Neural progenitor cell (in vitro differentiated cells): ENCODE results near the gene SPRYD7. TPM values are rescaled to one million over a fixed set of nuclear protein-coding genes. Genes with fewer than 3 reads are reported as not detected.

Source experiments
- DNase-seq: peaks from one replicate; pipeline ENCODE4 v3.0.0-alpha.2; 2016; ENCODE audit warnings: low spot score
- H2AFZ ChIP-seq: fragments of 200-600 bp; sonication (generic); replicated peaks from 2 replicates; pipeline ENCODE4 v1.6.1; 2016; ENCODE audit warnings: antibody characterized with exemption
- H3F3A ChIP-seq: fragments of 200-600 bp; sonication (generic); 2 replicates; pipeline ENCODE4 v1.6.1; 2016; ENCODE audit warnings: antibody characterized with exemption, low read depth
- H3K27ac ChIP-seq: fragments of 200-600 bp; sonication (generic); 2 replicates; pipeline ENCODE4 v1.5.1; 2016; ENCODE audit warnings: mild to moderate bottlenecking
- H3K27me3 ChIP-seq: fragments of 200-600 bp; sonication (generic); 2 replicates; pipeline ENCODE4 v1.6.1; 2016; ENCODE audit warnings: mild to moderate bottlenecking, moderate library complexity
- H3K36me3 ChIP-seq: fragments of 200-600 bp; sonication (generic); 2 replicates; pipeline ENCODE4 v1.5.1; 2016
- H3K4me1 ChIP-seq: fragments of 200-600 bp; sonication (generic); 2 replicates; pipeline ENCODE4 v1.6.1; 2016; ENCODE audit warnings: mixed run types
- H3K4me2 ChIP-seq: fragments of 200-600 bp; sonication (generic); 2 replicates; pipeline ENCODE4 v1.6.1; 2016
- H3K4me3 ChIP-seq: fragments of 200-600 bp; sonication (generic); 2 replicates; pipeline ENCODE4 v1.5.1; 2016
- H3K79me2 ChIP-seq: fragments of 200-600 bp; sonication (generic); 2 replicates; pipeline ENCODE4 v1.6.1; 2016; ENCODE audit warnings: low read depth
- H3K9ac ChIP-seq: fragments of 200-600 bp; sonication (generic); 2 replicates; pipeline ENCODE4 v1.6.1; 2016
- H3K9me3 ChIP-seq: fragments of 200-600 bp; sonication (generic); 2 replicates; pipeline ENCODE4 v1.5.1; 2016; ENCODE audit warnings: low read depth
- H4K20me1 ChIP-seq: fragments of 200-600 bp; sonication (generic); 2 replicates; pipeline ENCODE4 v1.6.1; 2016; ENCODE audit warnings: low read depth
- H3K27ac Mint-ChIP-seq: 3 replicates; pipeline ENCODE4 v1.8.0; 2021; ENCODE audit warnings: mixed read lengths
- H3K27me3 Mint-ChIP-seq: 2 replicates; pipeline ENCODE4 v1.8.0; 2022; ENCODE audit warnings: low read depth, mild to moderate bottlenecking, inconsistent platforms, moderate library complexity, mixed read lengths; ENCODE audit not compliant: insufficient read depth
- H3K36me3 Mint-ChIP-seq: 3 replicates; pipeline ENCODE4 v1.8.0; 2021; ENCODE audit warnings: mixed read lengths
- H3K4me1 Mint-ChIP-seq: 3 replicates; pipeline ENCODE4 v1.8.0; 2021; ENCODE audit warnings: mixed read lengths
- H3K4me3 Mint-ChIP-seq: 3 replicates; pipeline ENCODE4 v1.8.0; 2021; ENCODE audit warnings: mild to moderate bottlenecking, moderate library complexity, mixed read lengths
- H3K9me3 Mint-ChIP-seq: 3 replicates; pipeline ENCODE4 v1.8.0; 2020; ENCODE audit warnings: mixed read lengths
- EZH2 ChIP-seq: fragments of 200-600 bp; sonication (generic); IDR thresholded peaks from 2 replicates; pipeline ENCODE4 v1.6.1; 2017; ENCODE audit warnings: antibody characterized with exemption, mild to moderate bottlenecking, moderate library complexity
- EZH2phosphoT487 ChIP-seq: fragments of 200-600 bp; sonication (generic); IDR thresholded peaks from 2 replicates; pipeline ENCODE4 v1.6.1; 2017; ENCODE audit warnings: antibody characterized with exemption
- total RNA-seq: library from RNA; depleted of rRNA; stranded (reverse); fragments of >200 nt; gene quantifications from 2 replicates; pipeline ENCODE4 v1.2.3, GENCODE V29; 2015; ENCODE audit warnings: low replicate concordance
- TF ChIP-seq, protein P1 (sequence below): fragments of 200-600 bp; sonication (generic); IDR thresholded peaks from 2 replicates; pipeline ENCODE4 v1.5.1; 2017; ENCODE audit warnings: antibody characterized with exemption, mild to moderate bottlenecking

The SPRYD7 gene
- total RNA-seq, 1 donor from 2014 or later: 5.6 TPM

DNA sequence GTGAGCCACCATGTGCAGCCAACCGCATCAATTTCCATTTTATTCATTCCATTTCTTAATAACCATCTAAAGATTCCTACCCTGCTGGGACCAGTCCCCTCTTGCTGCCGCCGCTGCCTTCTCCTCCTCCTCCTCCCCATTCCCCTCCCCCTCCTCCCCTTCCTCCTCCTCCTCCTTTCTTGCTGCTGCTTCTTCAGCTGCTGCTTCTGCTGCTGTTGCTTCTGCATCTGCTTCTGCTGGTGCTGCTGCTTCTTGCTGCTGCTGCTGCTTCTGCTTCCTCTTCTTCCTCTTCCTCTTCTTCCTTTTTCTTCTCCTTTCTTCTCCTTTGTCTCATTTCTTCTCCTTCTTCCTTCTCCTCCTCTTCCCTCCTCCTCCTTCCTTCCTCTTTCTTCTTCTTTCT, 20.0 kb upstream of the SPRYD7 start:
- no peak overlapping the region for H3K4me3 Mint-ChIP-seq

GRCh38 chr13:49954674-49955455, 18.7 kb upstream of the SPRYD7 start:
- Mint-ChIP-seq H3K27ac (no peak overlapping the region), H3K9me3 (peaks cover 3% of the 10 kb centered on the region), H3K4me3 (no peak overlapping the region)

More for the DNA sequence above, 20.0 kb upstream of the SPRYD7 start:
- Histone ChIP-seq H3K36me3 (no peaks in the 10 kb centered on the region), H3F3A (no peaks in the 10 kb centered on the region), H4K20me1 (no peaks in the 10 kb centered on the region), H3K79me2 (no peaks in the 10 kb centered on the region), H2AFZ (no peak overlapping the region), H3K9me3 (no peaks in the 10 kb centered on the region), H3K27ac (no peak overlapping the region), H3K4me2 (no peak overlapping the region), H3K4me1 (peaks cover 8% of the 10 kb centered on the region), H3K27me3 (no peaks in the 10 kb centered on the region), H3K4me3 (no peak overlapping the region), H3K9ac (no peak overlapping the region)
- no peak for DNase-seq
- Mint-ChIP-seq H3K36me3 (peaks cover 6% of the 10 kb centered on the region), H3K27me3 (no peaks in the 10 kb centered on the region), H3K27ac (no peak overlapping the region), H3K4me1 (no peaks in the 10 kb centered on the region), H3K9me3 (peaks cover 10% of the 10 kb centered on the region)
- TF ChIP-seq EZH2 (no peak), EZH2phosphoT487 (no peak)
- TF ChIP-seq, protein P1, sequence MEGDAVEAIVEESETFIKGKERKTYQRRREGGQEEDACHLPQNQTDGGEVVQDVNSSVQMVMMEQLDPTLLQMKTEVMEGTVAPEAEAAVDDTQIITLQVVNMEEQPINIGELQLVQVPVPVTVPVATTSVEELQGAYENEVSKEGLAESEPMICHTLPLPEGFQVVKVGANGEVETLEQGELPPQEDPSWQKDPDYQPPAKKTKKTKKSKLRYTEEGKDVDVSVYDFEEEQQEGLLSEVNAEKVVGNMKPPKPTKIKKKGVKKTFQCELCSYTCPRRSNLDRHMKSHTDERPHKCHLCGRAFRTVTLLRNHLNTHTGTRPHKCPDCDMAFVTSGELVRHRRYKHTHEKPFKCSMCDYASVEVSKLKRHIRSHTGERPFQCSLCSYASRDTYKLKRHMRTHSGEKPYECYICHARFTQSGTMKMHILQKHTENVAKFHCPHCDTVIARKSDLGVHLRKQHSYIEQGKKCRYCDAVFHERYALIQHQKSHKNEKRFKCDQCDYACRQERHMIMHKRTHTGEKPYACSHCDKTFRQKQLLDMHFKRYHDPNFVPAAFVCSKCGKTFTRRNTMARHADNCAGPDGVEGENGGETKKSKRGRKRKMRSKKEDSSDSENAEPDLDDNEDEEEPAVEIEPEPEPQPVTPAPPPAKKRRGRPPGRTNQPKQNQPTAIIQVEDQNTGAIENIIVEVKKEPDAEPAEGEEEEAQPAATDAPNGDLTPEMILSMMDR: no peak

GRCh38 chr13:49953560-49953959, 17.4 kb upstream of the SPRYD7 start:
- peaks cover 5% of the 10 kb centered on the region for H3K4me1 ChIP-seq
- TF ChIP-seq, protein P1: no peak
- TF ChIP-seq EZH2: no peak
- TF ChIP-seq EZH2phosphoT487: no peak
- no peaks in the 10 kb centered on the region for H3K79me2 ChIP-seq
- no peaks in the 10 kb centered on the region for H3F3A ChIP-seq
- H3K9me3 Mint-ChIP-seq: no peaks in the 10 kb centered on the region
- H3K4me1 Mint-ChIP-seq: no peaks in the 10 kb centered on the region
- H3K4me2 ChIP-seq: no peak overlapping the region
- no peak overlapping the region for H3K27ac ChIP-seq
- no peaks in the 10 kb centered on the region for H3K27me3 ChIP-seq
- H3K27ac Mint-ChIP-seq: no peak overlapping the region
- H3K9ac ChIP-seq: no peak overlapping the region
- no peak overlapping the region for H3K4me3 Mint-ChIP-seq
- no peaks in the 10 kb centered on the region for H3K36me3 ChIP-seq
- no peaks in the 10 kb centered on the region for H4K20me1 ChIP-seq
- no peak overlapping the region for H2AFZ ChIP-seq
- no peak for DNase-seq
- H3K27me3 Mint-ChIP-seq: no peaks in the 10 kb centered on the region
- peaks cover 2% of the 10 kb centered on the region for H3K36me3 Mint-ChIP-seq
- H3K9me3 ChIP-seq: no peaks in the 10 kb centered on the region
- no peak overlapping the region for H3K4me3 ChIP-seq

More at GRCh38 chr13:49954674-49955455, 18.7 kb upstream of the SPRYD7 start:
- Histone ChIP-seq H3K9me3 (no peaks in the 10 kb centered on the region), H3K4me1 (peaks cover 8% of the 10 kb centered on the region), H3K4me3 (no peak overlapping the region), H3K27ac (no peak overlapping the region), H3K27me3 (no peaks in the 10 kb centered on the region), H3K36me3 (no peaks in the 10 kb centered on the region), H3F3A (no peaks in the 10 kb centered on the region), H4K20me1 (no peaks in the 10 kb centered on the region), H3K79me2 (no peaks in the 10 kb centered on the region), H3K4me2 (no peak overlapping the region), H2AFZ (no peak overlapping the region), H3K9ac (no peak overlapping the region)
- no peaks in the 10 kb centered on the region for H3K27me3 Mint-ChIP-seq
- no peak for TF ChIP-seq EZH2
- no peak for TF ChIP-seq EZH2phosphoT487
- TF ChIP-seq, protein P1: no peak
- no peak for DNase-seq
- H3K36me3 Mint-ChIP-seq: peaks cover 2% of the 10 kb centered on the region
- H3K4me1 Mint-ChIP-seq: no peaks in the 10 kb centered on the region
